SK-N-SH treated with all-trans-retinoic acid at 6 μM for 48 hours (cell line): ENCODE data around the gene SMTNL2.

Experiments
- ATAC-seq: fragments of 200-7000 bp; cut with Tn5 transposase; 3 replicates; pipeline ENCODE4 v1.9.1; 2020; ENCODE audit warnings: mild to moderate bottlenecking, moderate library complexity
- ARNTL ChIP-seq: fragments of 450-650 bp; formaldehyde crosslinking; IDR thresholded peaks from 2 replicates; pipeline ENCODE4 v1.5.0; 2020; ENCODE audit warnings: low read depth, mild to moderate bottlenecking, moderate library complexity, borderline replicate concordance
- BACH2 ChIP-seq: fragments of 250-450 bp; sonication (Bioruptor Pico); IDR thresholded peaks from 2 replicates; pipeline ENCODE4 v1.9.0; 2021; ENCODE audit warnings: mild to moderate bottlenecking, borderline replicate concordance
- CSDC2 ChIP-seq: fragments of 250-450 bp; sonication (Bioruptor Pico); IDR thresholded peaks from 2 replicates; pipeline ENCODE4 v1.5.0; 2020; ENCODE audit warnings: mild to moderate bottlenecking, moderate library complexity
- ESRRG ChIP-seq: fragments of 250-450 bp; sonication (Bioruptor Pico); IDR thresholded peaks from 2 replicates; pipeline ENCODE4 v1.6.1; 2021; ENCODE audit warnings: mild to moderate bottlenecking
- GLIS3 ChIP-seq: fragments of 250-450 bp; sonication (Bioruptor Pico); IDR thresholded peaks from 2 replicates; pipeline ENCODE4 v1.5.0; 2020; ENCODE audit warnings: mild to moderate bottlenecking, moderate library complexity
- ISL1 ChIP-seq: fragments of 250-450 bp; sonication (Bioruptor Pico); IDR thresholded peaks from 2 replicates; pipeline ENCODE4 v2.1.2; 2022; ENCODE audit warnings: mild to moderate bottlenecking, moderate library complexity
- OSR1 ChIP-seq: fragments of 250-450 bp; sonication (Bioruptor Pico); IDR thresholded peaks from 2 replicates; pipeline ENCODE4 v1.8.0; 2022; ENCODE audit warnings: moderate library complexity, mild to moderate bottlenecking, inconsistent platforms
- PPARA ChIP-seq: fragments of 250-450 bp; sonication (Bioruptor Pico); IDR thresholded peaks from 2 replicates; pipeline ENCODE4 v1.5.0; 2020; ENCODE audit warnings: mild to moderate bottlenecking, borderline replicate concordance
- RARB ChIP-seq: fragments of 250-450 bp; sonication (Bioruptor Pico); IDR thresholded peaks from 2 replicates; pipeline ENCODE4 v1.8.0; 2021; ENCODE audit warnings: mild to moderate bottlenecking, moderate library complexity
- TCF4 ChIP-seq: fragments of 250-450 bp; sonication (Bioruptor Pico); IDR thresholded peaks from 2 replicates; pipeline ENCODE4 v1.8.0; 2021; ENCODE audit warnings: mild to moderate bottlenecking, moderate library complexity, borderline replicate concordance
- TOX ChIP-seq: fragments of 250-450 bp; sonication (Bioruptor Pico); IDR thresholded peaks from 2 replicates; pipeline ENCODE4 v1.8.0; 2021; ENCODE audit warnings: mild to moderate bottlenecking, moderate library complexity, borderline replicate concordance
- ZC3H10 ChIP-seq: fragments of 250-450 bp; sonication (Bioruptor Pico); IDR thresholded peaks from 2 replicates; pipeline ENCODE4 v1.5.1; 2021; ENCODE audit warnings: mild to moderate bottlenecking, moderate library complexity
- ZFP3 ChIP-seq: fragments of 250-450 bp; sonication (Bioruptor Pico); IDR thresholded peaks from 2 replicates; pipeline ENCODE4 v1.5.0; 2020; ENCODE audit warnings: mild to moderate bottlenecking, moderate library complexity
- ZFP30 ChIP-seq: fragments of 450-650 bp; formaldehyde crosslinking; IDR thresholded peaks from 2 replicates; pipeline ENCODE4 v1.5.0; 2022; ENCODE audit warnings: mild to moderate bottlenecking, moderate library complexity
- ZNF565 ChIP-seq: fragments of 450-650 bp; formaldehyde crosslinking; conservative IDR thresholded peaks from 2 replicates; pipeline ENCODE4 v1.5.0; 2020; ENCODE audit warnings: low read depth, mild to moderate bottlenecking, moderate library complexity
- ZNF70 ChIP-seq: fragments of 450-650 bp; formaldehyde crosslinking; IDR thresholded peaks from 2 replicates; pipeline ENCODE4 v1.5.0; 2020; ENCODE audit warnings: mild to moderate bottlenecking, moderate library complexity
- ZNF8 ChIP-seq: fragments of 450-650 bp; formaldehyde crosslinking; IDR thresholded peaks from 2 replicates; pipeline ENCODE4 v1.5.0; 2020; ENCODE audit warnings: mild to moderate bottlenecking, moderate library complexity
- TF ChIP-seq, protein P1 (sequence below): fragments of 250-450 bp; sonication (Bioruptor Pico); IDR thresholded peaks from 2 replicates; pipeline ENCODE4 v1.5.1; 2021; ENCODE audit warnings: mild to moderate bottlenecking, moderate library complexity
- TF ChIP-seq, protein P2 (sequence below): fragments of 250-450 bp; sonication (Bioruptor Pico); IDR thresholded peaks from 2 replicates; pipeline ENCODE4 v1.5.0; 2020; ENCODE audit warnings: mild to moderate bottlenecking, moderate library complexity
- TF ChIP-seq, protein P3 (sequence below): fragments of 250-450 bp; sonication (Bioruptor Pico); IDR thresholded peaks from 2 replicates; pipeline ENCODE4 v1.8.0; 2020; ENCODE audit warnings: mild to moderate bottlenecking, moderate library complexity, borderline replicate concordance
- TF ChIP-seq, protein P4 (sequence below): fragments of 250-450 bp; sonication (Bioruptor Pico); IDR thresholded peaks from 2 replicates; pipeline ENCODE4 v1.5.1; 2020; ENCODE audit warnings: low read depth, mild to moderate bottlenecking, moderate library complexity

Gene SMTNL2

DNA sequence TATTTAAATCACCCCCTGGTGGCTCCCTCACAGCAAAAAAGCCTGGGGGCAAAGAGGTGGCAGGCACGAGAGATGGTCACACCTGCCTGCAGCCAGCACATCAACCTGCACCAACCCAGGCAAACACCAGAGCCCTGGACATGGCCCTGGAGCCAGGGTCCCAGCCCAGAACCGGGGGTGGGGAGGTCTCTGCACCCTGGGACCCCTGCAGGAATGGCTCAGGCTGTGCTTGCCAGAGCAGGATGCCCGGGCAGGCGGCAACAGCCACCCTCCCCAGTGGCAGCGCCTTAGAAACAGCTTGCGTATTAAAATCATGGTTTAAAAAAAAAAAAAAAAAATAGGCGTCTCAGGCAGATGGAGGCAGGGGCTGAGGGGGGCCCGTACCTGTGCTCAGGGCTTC, 45.3 kb upstream of the SMTNL2 start (continued):
- TF ChIP-seq, protein P1, sequence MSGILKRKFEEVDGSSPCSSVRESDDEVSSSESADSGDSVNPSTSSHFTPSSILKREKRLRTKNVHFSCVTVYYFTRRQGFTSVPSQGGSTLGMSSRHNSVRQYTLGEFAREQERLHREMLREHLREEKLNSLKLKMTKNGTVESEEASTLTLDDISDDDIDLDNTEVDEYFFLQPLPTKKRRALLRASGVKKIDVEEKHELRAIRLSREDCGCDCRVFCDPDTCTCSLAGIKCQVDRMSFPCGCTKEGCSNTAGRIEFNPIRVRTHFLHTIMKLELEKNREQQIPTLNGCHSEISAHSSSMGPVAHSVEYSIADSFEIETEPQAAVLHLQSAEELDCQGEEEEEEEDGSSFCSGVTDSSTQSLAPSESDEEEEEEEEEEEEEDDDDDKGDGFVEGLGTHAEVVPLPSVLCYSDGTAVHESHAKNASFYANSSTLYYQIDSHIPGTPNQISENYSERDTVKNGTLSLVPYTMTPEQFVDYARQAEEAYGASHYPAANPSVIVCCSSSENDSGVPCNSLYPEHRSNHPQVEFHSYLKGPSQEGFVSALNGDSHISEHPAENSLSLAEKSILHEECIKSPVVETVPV (CRISPR knock-in tag), result no peak
- TF ChIP-seq CSDC2 (CRISPR knock-in tag), result no peak
- TF ChIP-seq ZNF565, result no peak
- TF ChIP-seq, protein P2, sequence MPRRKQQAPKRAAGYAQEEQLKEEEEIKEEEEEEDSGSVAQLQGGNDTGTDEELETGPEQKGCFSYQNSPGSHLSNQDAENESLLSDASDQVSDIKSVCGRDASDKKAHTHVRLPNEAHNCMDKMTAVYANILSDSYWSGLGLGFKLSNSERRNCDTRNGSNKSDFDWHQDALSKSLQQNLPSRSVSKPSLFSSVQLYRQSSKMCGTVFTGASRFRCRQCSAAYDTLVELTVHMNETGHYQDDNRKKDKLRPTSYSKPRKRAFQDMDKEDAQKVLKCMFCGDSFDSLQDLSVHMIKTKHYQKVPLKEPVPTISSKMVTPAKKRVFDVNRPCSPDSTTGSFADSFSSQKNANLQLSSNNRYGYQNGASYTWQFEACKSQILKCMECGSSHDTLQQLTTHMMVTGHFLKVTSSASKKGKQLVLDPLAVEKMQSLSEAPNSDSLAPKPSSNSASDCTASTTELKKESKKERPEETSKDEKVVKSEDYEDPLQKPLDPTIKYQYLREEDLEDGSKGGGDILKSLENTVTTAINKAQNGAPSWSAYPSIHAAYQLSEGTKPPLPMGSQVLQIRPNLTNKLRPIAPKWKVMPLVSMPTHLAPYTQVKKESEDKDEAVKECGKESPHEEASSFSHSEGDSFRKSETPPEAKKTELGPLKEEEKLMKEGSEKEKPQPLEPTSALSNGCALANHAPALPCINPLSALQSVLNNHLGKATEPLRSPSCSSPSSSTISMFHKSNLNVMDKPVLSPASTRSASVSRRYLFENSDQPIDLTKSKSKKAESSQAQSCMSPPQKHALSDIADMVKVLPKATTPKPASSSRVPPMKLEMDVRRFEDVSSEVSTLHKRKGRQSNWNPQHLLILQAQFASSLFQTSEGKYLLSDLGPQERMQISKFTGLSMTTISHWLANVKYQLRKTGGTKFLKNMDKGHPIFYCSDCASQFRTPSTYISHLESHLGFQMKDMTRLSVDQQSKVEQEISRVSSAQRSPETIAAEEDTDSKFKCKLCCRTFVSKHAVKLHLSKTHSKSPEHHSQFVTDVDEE (CRISPR knock-in tag), result no peak

DNA sequence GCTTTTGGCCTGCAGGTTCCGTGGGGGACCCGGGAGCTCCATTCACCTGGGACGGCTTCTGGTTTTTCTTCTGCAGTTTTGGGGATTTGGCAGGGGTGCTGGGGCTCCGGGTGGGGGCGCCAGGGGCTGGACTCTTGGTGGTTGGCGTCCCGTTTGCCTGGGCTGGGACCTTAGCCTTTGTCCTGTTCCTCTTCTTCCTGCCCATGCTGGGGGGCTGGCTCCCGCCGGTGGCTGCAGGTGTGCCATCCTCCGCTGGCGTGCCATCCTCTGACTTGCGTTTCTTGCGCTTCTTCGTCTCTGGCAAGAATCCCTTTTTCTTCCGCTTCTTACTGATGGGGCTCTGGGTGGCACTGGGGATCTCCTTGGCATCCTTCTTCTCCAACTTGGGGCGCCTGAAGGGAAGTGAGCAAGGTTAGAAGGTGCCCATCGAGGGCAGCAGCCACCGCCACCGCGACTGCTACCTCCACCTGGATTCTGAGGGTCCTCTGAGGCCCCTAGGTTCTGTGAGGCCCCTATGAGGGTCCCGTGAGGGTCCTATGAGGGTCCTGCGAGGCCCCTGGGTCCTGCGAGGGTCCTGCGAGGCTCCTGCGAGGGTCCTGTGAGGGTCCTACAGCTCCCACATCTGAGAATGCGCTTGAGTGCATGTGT, 44.6 kb upstream of the SMTNL2 start:
- TF ChIP-seq ESRRG (CRISPR knock-in tag), result no peak
- no peak for TF ChIP-seq TOX
- no peak for TF ChIP-seq ARNTL (CRISPR knock-in tag)
- no peak for ATAC-seq

DNA sequence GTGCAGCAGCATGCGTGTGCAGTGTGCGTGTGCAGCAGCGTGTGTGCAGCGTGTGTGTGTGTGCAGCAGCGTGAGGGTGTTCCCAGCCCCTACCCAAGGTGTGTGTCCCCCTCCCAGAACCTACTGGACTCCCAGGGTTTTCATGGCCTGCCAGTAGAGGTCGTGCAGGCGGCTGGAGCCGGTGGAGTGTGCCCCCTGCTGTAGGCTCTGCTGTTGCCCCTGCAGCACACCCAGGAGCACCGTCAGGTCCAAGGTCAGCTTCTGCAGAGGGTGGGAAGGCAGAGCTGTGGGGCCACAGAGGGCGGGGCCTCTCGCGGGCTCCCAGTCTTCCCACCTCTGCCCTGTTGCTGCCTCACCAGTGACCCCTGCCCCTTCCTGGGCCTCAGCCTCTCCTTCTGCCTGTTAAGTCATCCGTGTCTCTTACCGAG, 44.1 kb upstream of the SMTNL2 start:
- TF ChIP-seq ZNF565 (no peak), TOX (no peak), BACH2 (no peak), ZFP3 (CRISPR knock-in tag) (no peak), ISL1 (CRISPR knock-in tag) (no peak), TCF4 (CRISPR knock-in tag) (no peak), ZNF70 (CRISPR knock-in tag) (no peak), OSR1 (CRISPR knock-in tag) (no peak), GLIS3 (CRISPR knock-in tag) (no peak), ARNTL (CRISPR knock-in tag) (no peak), ZC3H10 (CRISPR knock-in tag) (no peak), ZFP30 (CRISPR knock-in tag) (no peak), PPARA (CRISPR knock-in tag) (no peak), ZNF8 (CRISPR knock-in tag) (no peak), RARB (CRISPR knock-in tag) (no peak), CSDC2 (CRISPR knock-in tag) (no peak)
- TF ChIP-seq, protein P3, sequence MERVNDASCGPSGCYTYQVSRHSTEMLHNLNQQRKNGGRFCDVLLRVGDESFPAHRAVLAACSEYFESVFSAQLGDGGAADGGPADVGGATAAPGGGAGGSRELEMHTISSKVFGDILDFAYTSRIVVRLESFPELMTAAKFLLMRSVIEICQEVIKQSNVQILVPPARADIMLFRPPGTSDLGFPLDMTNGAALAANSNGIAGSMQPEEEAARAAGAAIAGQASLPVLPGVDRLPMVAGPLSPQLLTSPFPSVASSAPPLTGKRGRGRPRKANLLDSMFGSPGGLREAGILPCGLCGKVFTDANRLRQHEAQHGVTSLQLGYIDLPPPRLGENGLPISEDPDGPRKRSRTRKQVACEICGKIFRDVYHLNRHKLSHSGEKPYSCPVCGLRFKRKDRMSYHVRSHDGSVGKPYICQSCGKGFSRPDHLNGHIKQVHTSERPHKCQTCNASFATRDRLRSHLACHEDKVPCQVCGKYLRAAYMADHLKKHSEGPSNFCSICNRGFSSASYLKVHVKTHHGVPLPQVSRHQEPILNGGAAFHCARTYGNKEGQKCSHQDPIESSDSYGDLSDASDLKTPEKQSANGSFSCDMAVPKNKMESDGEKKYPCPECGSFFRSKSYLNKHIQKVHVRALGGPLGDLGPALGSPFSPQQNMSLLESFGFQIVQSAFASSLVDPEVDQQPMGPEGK (CRISPR knock-in tag), result no peak
- TF ChIP-seq, protein P2 (CRISPR knock-in tag), result no peak
- TF ChIP-seq, protein P4, sequence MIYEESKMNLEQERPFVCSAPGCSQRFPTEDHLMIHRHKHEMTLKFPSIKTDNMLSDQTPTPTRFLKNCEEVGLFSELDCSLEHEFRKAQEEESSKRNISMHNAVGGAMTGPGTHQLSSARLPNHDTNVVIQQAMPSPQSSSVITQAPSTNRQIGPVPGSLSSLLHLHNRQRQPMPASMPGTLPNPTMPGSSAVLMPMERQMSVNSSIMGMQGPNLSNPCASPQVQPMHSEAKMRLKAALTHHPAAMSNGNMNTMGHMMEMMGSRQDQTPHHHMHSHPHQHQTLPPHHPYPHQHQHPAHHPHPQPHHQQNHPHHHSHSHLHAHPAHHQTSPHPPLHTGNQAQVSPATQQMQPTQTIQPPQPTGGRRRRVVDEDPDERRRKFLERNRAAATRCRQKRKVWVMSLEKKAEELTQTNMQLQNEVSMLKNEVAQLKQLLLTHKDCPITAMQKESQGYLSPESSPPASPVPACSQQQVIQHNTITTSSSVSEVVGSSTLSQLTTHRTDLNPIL (CRISPR knock-in tag), result no peak
- TF ChIP-seq, protein P1 (CRISPR knock-in tag), result no peak
- no peak for ATAC-seq
